ENCODE measurements around the gene MAGED4. TPM values are rescaled to one million over a fixed set of nuclear protein-coding genes. Genes with fewer than 3 reads are reported as not detected.

The MAGED4 gene
- total and polyA plus RNA-seq, 2 of the 8 experiments (the other 6 are each of a cell fraction or from before 2014, with no cell fraction given) = 19.3 to 62.3 TPM

- no peak overlapping the region for H3K27ac ChIP-seq (ENCODE audit: low read depth, low read length)
- no peak overlapping the region for H4K5ac ChIP-seq (ENCODE audit: insufficient read length, low read depth, low read length)
- no peaks in the 10 kb centered on the region for H3K79me1 ChIP-seq (ENCODE audit: low read depth, low read length)
- H3K79me2 ChIP-seq (ENCODE audit: control insufficient read depth in 1 of 2, insufficient read depth in 2 of 2, low read length in 2 of 2) = no peaks in the 10 kb centered on the region
- H2AK5ac ChIP-seq (ENCODE audit: low read depth, low read length) = no peak overlapping the region
- H3K36me3 ChIP-seq (ENCODE audit: control insufficient read depth in 2 of 4, insufficient read depth in 4 of 4, low read length in 3 of 4) = no peaks in the 10 kb centered on the region
- no peak overlapping the region for H3K14ac ChIP-seq (ENCODE audit: insufficient read length)
- H3K27me3 ChIP-seq (replicated peaks in 1 of 4; ENCODE audit: control insufficient read depth in 3 of 4, extremely low read depth in 1 of 4, insufficient read depth in 3 of 4, low read length in 3 of 4) = no peaks in the 10 kb centered on the region
- no peak overlapping the region for H2BK120ac ChIP-seq (replicated peaks; ENCODE audit: low read depth, low read length)
- no peaks in the 10 kb centered on the region for H3K9me3 ChIP-seq (ENCODE audit: insufficient read depth in 2 of 2, low read depth in 1 of 2, low read length in 1 of 2)
- no peak overlapping the region for H4K8ac ChIP-seq (ENCODE audit: extremely low read depth, insufficient read depth, low read length)
- H3K23ac ChIP-seq (ENCODE audit: insufficient read length) = no peak overlapping the region
- TF ChIP-seq RFX5 (IDR thresholded peaks at IDR 0.05; ENCODE audit: borderline replicate concordance, low read depth, low read length) (no peak), RAD21 (IDR thresholded peaks at IDR 0.05 in 1 of 2, conservative IDR thresholded peaks at IDR 0.05 in 1 of 2; ENCODE audit: low read depth in 2 of 2, low read length in 2 of 2) (peak; percentile 52 to 67; a peak in 3 of 4 replicates), KDM1A (IDR thresholded peaks at IDR 0.05; ENCODE audit: borderline replicate concordance, low read length) (no peak), BACH1 (IDR thresholded peaks at IDR 0.05; ENCODE audit: low read length) (no peak), CTCF (IDR thresholded peaks at IDR 0.05; ENCODE audit: control extremely low read depth in 1 of 3, insufficient read depth in 1 of 3, low read depth in 1 of 3, low read length in 3 of 3) (peak; percentile 32 to 57 (median 55); a peak in 3 of 4 replicates), SIX5 (IDR thresholded peaks at IDR 0.05; ENCODE audit: low read depth, low read length) (no peak), GTF2F1 (IDR thresholded peaks at IDR 0.05; ENCODE audit: borderline replicate concordance, low read depth, low read length) (no peak)
- no peak overlapping the region for H4K91ac ChIP-seq (replicated peaks; ENCODE audit: insufficient read length, low read length)
- H3K9ac ChIP-seq (replicated peaks in 1 of 4; ENCODE audit: extremely low read depth in 1 of 4, low read depth in 3 of 4, low read length in 3 of 4) = no peak overlapping the region
- POLR2A ChIA-PET (ENCODE audit: partially characterized antibody) = no interaction called here
- H3K4me1 ChIP-seq (replicated peaks in 1 of 4; ENCODE audit: control insufficient read depth in 3 of 4, insufficient read depth in 4 of 4, low read length in 3 of 4) = peaks cover 0 to 3% (median 0%) of the 10 kb centered on the region in 4 experiments; a peak in 2 of 7 replicates
- no peak overlapping the region for H2BK20ac ChIP-seq (ENCODE audit: low read length)
- WGBS, 2 experiments (ENCODE audit: extremely low coverage in 1 of 2, insufficient coverage in 1 of 2, insufficient read length in 1 of 2, insufficient replicate concordance in 2 of 2, low coverage in 1 of 2, low lambda C conversion rate in 2 of 2, missing lambda C conversion rate in 1 of 2) = 70% methylated on average over 2 of the region's 2 CpGs; no CpG with 5 or more reads in 1 of the 2 experiments
- no peaks in the 10 kb centered on the region for H3K23me2 ChIP-seq (ENCODE audit: low read depth, low read length)
- no peak overlapping the region for H3K4me3 ChIP-seq (ENCODE audit: extremely low read depth in 1 of 4, insufficient read depth in 2 of 4, low read depth in 3 of 4, low read length in 4 of 4)
- no peak overlapping the region for H3K4me2 ChIP-seq (ENCODE audit: insufficient read depth in 1 of 2, low read depth in 2 of 2, low read length in 2 of 2)
- no peak overlapping the region for H2BK15ac ChIP-seq (ENCODE audit: low read length)
- no peak overlapping the region for H3K56ac ChIP-seq (replicated peaks; ENCODE audit: insufficient read length, low read depth, low read length)
- no peaks in the 10 kb centered on the region for H4K20me1 ChIP-seq (replicated peaks in 1 of 2; ENCODE audit: control insufficient read depth in 1 of 2, insufficient read depth in 2 of 2, low read length in 2 of 2)
- no peak overlapping the region for H2AFZ ChIP-seq (ENCODE audit: low read length)
- DNase-seq (ENCODE audit: low read depth in 1 of 2, low spot score in 2 of 2) (peak; percentile 9 to 45), FAIRE-seq (peak; percentile 39)
- no peak overlapping the region for H3K18ac ChIP-seq (ENCODE audit: extremely low read depth, low read length)
- no peak overlapping the region for H3K4ac ChIP-seq (replicated peaks; ENCODE audit: insufficient read length, low read depth, low read length)
- H2BK12ac ChIP-seq (ENCODE audit: low read depth, low read length) = 0 out of 2 replicates have a peak overlapping the region, but pooled peaks have one; percentile 3
- CTCF ChIA-PET (ENCODE audit: partially characterized antibody) = no interaction called here
- no peak overlapping the region for H2BK5ac ChIP-seq (ENCODE audit: low read depth, low read length)
These were observed 32.9 kb downstream of the MAGED4 start for GRCh38 chrX:52217494-52218160.
